ENCODE measurements around the gene MRPL51. TPM values are rescaled to one million over a fixed set of nuclear protein-coding genes. Genes with fewer than 3 reads are reported as not detected.

Gene MRPL51
- total RNA-seq, 3 donors from 2014 or later, result 249 to 262 (median 256) TPM

- peak; percentile 38 for DNase-seq
- Mint-ChIP-seq H3K9me3 (no peaks in the 10 kb centered on the region), H3K4me1 (ENCODE audit: low read depth) (peaks cover 90% of the 10 kb centered on the region), H3K4me3 (peak overlapping the region; percentile 22), H3K27me3 (ENCODE audit: low read depth) (no peaks in the 10 kb centered on the region), H3K36me3 (ENCODE audit: insufficient read depth) (peaks cover 67% of the 10 kb centered on the region)
- no peak for ATAC-seq
Measured at GRCh38 chr12:6465467-6466183, 27.4 kb downstream of the MRPL51 start.

GRCh38 chr12:6464531-6464930 lies 28.5 kb downstream of the MRPL51 start:
- Mint-ChIP-seq H3K9me3 (no peaks in the 10 kb centered on the region), H3K36me3 (ENCODE audit: insufficient read depth) (peaks cover 67% of the 10 kb centered on the region), H3K27me3 (ENCODE audit: low read depth) (no peaks in the 10 kb centered on the region), H3K4me1 (ENCODE audit: low read depth) (peaks cover 95% of the 10 kb centered on the region), H3K4me3 (peak overlapping the region; percentile 22)
- DNase-seq (no peak), ATAC-seq (no peak)

GRCh38 chr12:6463858-6464257 lies 29.2 kb downstream of the MRPL51 start:
- DNase-seq (no peak), ATAC-seq (no peak)
- H3K9me3 Mint-ChIP-seq, result no peaks in the 10 kb centered on the region
- no peaks in the 10 kb centered on the region for H3K27me3 Mint-ChIP-seq (ENCODE audit: low read depth)
- H3K4me3 Mint-ChIP-seq, result peak overlapping the region; percentile 77
- peaks cover 95% of the 10 kb centered on the region for H3K4me1 Mint-ChIP-seq (ENCODE audit: low read depth)
- H3K36me3 Mint-ChIP-seq (ENCODE audit: insufficient read depth), result peaks cover 70% of the 10 kb centered on the region

- Mint-ChIP-seq H3K36me3 (ENCODE audit: insufficient read depth) (peaks cover 71% of the 10 kb centered on the region), H3K4me3 (peak overlapping the region; percentile 77), H3K4me1 (ENCODE audit: low read depth) (peaks cover 95% of the 10 kb centered on the region), H3K9me3 (no peaks in the 10 kb centered on the region), H3K27me3 (ENCODE audit: low read depth) (no peaks in the 10 kb centered on the region)
- DNase-seq (no peak), ATAC-seq (peak in 1 of 2 donors; percentile 8)
Measured at GRCh38 chr12:6463216-6463615, 29.8 kb downstream of the MRPL51 start.

GRCh38 chr12:6462234-6462995 lies 30.6 kb downstream of the MRPL51 start:
- Mint-ChIP-seq H3K9me3 (no peaks in the 10 kb centered on the region), H3K36me3 (ENCODE audit: insufficient read depth) (peaks cover 70% of the 10 kb centered on the region), H3K27me3 (ENCODE audit: low read depth) (no peaks in the 10 kb centered on the region), H3K4me1 (ENCODE audit: low read depth) (peaks cover 89% of the 10 kb centered on the region), H3K4me3 (peak overlapping the region; percentile 77)
- DNase-seq (no peak), ATAC-seq (peak; percentile 44 to 49)

- ATAC-seq, result peak; percentile 83
- Mint-ChIP-seq H3K4me3 (peak overlapping the region; percentile 77), H3K4me1 (ENCODE audit: low read depth) (peaks cover 88% of the 10 kb centered on the region), H3K36me3 (ENCODE audit: insufficient read depth) (peaks cover 69% of the 10 kb centered on the region), H3K9me3 (no peaks in the 10 kb centered on the region), H3K27me3 (ENCODE audit: low read depth) (no peaks in the 10 kb centered on the region)
- DNase-seq, result peak; percentile 67
Measured at GRCh38 chr12:6461401-6462233, 31.4 kb downstream of the MRPL51 start.

- Mint-ChIP-seq H3K4me1 (ENCODE audit: low read depth) (peaks cover 85% of the 10 kb centered on the region), H3K9me3 (no peaks in the 10 kb centered on the region), H3K27me3 (ENCODE audit: low read depth) (no peaks in the 10 kb centered on the region), H3K4me3 (peak overlapping the region; percentile 77), H3K36me3 (ENCODE audit: insufficient read depth) (peaks cover 69% of the 10 kb centered on the region)
- DNase-seq (peak; percentile 36), ATAC-seq (peak; percentile 34 to 41)
Measured at GRCh38 chr12:6460751-6461371, 32.2 kb downstream of the MRPL51 start.

- no peak for DNase-seq
- ATAC-seq, result no peak
- Mint-ChIP-seq H3K27me3 (ENCODE audit: low read depth) (no peaks in the 10 kb centered on the region), H3K4me1 (ENCODE audit: low read depth) (peaks cover 82% of the 10 kb centered on the region), H3K4me3 (no peak overlapping the region), H3K36me3 (ENCODE audit: insufficient read depth) (peaks cover 60% of the 10 kb centered on the region), H3K9me3 (no peaks in the 10 kb centered on the region)
Measured at GRCh38 chr12:6459004-6459337, 34.1 kb downstream of the MRPL51 start.

- H3K9me3 Mint-ChIP-seq, result no peaks in the 10 kb centered on the region
- H3K4me1 Mint-ChIP-seq (ENCODE audit: low read depth), result peaks cover 81% of the 10 kb centered on the region
- H3K36me3 Mint-ChIP-seq (ENCODE audit: insufficient read depth), result peaks cover 58% of the 10 kb centered on the region
- no peak for DNase-seq
- ATAC-seq, result no peak
- no peak overlapping the region for H3K4me3 Mint-ChIP-seq
- no peaks in the 10 kb centered on the region for H3K27me3 Mint-ChIP-seq (ENCODE audit: low read depth)
Measured at GRCh38 chr12:6458281-6459003, 34.6 kb downstream of the MRPL51 start.

- DNase-seq, result no peak
- ATAC-seq, result no peak
- H3K4me3 Mint-ChIP-seq, result no peak overlapping the region
- H3K27me3 Mint-ChIP-seq (ENCODE audit: low read depth), result no peaks in the 10 kb centered on the region
- H3K36me3 Mint-ChIP-seq (ENCODE audit: insufficient read depth), result peaks cover 54% of the 10 kb centered on the region
- no peaks in the 10 kb centered on the region for H3K9me3 Mint-ChIP-seq
- H3K4me1 Mint-ChIP-seq (ENCODE audit: low read depth), result peaks cover 78% of the 10 kb centered on the region
Measured at GRCh38 chr12:6457220-6457945, 35.7 kb downstream of the MRPL51 start.

GRCh38 chr12:6452944-6453630 lies 40.0 kb downstream of the MRPL51 start:
- ATAC-seq (peak in 1 of 2 donors; percentile 8), DNase-seq (no peak)
- Mint-ChIP-seq H3K27me3 (ENCODE audit: low read depth) (no peaks in the 10 kb centered on the region), H3K9me3 (no peaks in the 10 kb centered on the region), H3K4me1 (ENCODE audit: low read depth) (peaks cover 67% of the 10 kb centered on the region), H3K4me3 (peak overlapping the region; percentile 100), H3K36me3 (ENCODE audit: insufficient read depth) (peaks cover 28% of the 10 kb centered on the region)

- peak; percentile 3 to 11 for ATAC-seq
- Mint-ChIP-seq H3K4me3 (peak overlapping the region; percentile 100), H3K9me3 (no peaks in the 10 kb centered on the region), H3K27me3 (ENCODE audit: low read depth) (no peaks in the 10 kb centered on the region), H3K4me1 (ENCODE audit: low read depth) (peaks cover 71% of the 10 kb centered on the region), H3K36me3 (ENCODE audit: insufficient read depth) (peaks cover 25% of the 10 kb centered on the region)
- no peak for DNase-seq
Measured at GRCh38 chr12:6452245-6452943, 40.7 kb downstream of the MRPL51 start.

All from activated T-cell treated with anti-CD3 and anti-CD28 coated beads, Interleukin-2, amount 50 U/mL, for 4 hours (primary cell).